CD4-positive, alpha-beta T cell treated with Interleukin-17A for 4 hours (primary cell): ENCODE results near the gene IRAK4.

ENCODE experiments used
- DNase-seq: peaks from one replicate; pipeline ENCODE4 v3.0.0-alpha.2; 2020; ENCODE audit warnings: mixed read lengths

The IRAK4 gene

DNA sequence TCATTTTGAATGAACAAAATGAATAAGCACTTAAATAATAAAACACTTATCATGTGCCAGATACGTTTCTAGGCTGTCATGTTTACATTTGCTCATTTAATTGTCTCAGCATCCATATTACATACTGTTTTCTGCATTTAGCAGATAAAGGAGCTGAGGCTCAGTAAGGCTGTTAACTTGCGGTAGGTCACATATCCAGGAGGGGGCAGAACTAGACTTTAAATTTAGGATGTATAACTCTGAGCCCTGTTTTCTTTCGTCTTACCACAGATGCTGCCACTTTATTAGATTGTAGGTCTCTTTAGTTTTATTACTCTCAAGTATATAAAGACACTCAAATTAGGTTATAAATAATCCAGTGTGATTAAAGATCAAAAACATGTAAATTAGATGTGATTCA, 17.7 kb downstream of the IRAK4 start:
- DNase-seq: peak; percentile 18

DNA sequence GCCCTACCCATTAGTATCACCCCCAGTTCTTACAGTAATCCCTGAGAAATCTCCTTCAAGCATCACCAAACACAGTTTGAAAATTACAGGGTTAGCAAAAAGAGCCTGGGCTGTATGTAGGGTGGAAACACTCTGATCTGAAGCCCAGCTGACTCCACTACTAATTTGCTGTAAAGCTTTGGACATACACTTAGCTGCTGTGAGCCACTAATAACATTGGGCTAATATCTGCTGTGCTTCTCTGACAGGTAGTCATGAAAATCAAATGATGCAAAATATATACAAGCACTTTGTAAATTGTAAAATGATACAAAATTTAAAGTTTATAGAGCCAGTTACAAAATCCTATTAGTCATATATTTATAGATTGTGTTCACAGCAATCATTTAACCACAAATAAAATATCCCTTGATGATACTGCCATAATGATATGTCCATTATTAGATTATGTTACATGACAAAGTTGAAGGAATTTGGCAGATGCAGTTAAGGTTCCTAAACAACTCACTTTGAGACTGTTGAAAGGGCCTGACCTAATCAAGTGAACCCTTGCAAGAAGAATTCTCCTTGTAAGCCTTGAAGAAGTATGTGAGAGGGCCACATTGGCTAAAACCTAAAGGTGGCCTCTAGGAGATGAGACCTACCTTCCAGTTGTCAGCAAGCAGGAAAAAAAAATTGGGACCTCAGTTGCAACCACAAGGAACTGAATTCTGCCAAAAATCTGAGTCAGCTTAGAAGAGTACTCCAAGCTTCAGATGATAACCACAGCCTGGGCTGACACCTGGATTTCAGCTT, 28.3 kb downstream of the IRAK4 start:
- DNase-seq: no peak

DNA sequence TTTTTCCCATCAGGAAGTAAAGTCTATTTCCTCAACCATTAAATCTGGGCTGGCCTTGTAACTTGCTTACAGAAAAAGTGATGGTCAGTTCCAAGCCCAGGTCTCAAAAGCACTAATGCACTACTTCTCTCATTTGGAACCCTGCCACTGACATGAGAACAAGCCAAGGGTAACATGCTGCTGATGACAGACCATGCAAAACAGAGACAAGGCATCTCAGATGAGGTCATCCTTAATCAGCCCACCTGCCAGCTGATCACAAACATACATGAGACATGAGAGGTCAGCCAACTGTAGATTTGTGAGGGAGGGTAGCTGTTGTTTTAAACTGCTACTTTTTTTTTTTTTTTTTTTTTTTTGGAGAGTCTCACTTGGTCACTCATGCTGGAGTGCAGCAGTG, 31.2 kb downstream of the IRAK4 start:
- DNase-seq: no peak

DNA sequence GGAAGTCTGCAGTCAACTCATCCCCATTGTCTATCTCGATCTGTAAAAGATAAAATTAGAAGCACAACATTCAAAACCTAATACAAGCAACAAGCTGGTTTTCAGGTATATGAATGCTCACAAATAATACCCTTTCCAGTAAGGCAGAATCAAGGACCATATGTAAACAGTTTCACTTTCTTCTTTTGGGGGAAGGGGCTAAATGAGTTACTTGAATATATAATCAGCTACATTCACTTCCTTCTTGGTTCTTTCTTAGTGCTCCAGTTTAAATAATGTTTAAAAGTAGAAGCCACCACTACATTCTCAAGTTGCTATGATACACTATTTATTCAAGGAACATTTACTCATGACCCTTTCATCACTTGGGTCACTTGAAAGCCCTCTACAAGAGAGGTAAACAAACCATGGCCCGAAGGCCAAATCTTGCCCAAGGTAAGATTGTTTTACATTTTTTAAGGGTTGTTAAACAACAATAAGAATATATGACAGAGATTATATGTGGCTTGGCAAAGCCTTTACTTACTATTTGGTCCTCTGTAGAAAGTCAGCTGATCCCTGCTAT, 37.0 kb downstream of the IRAK4 start:
- no peak for DNase-seq

DNA sequence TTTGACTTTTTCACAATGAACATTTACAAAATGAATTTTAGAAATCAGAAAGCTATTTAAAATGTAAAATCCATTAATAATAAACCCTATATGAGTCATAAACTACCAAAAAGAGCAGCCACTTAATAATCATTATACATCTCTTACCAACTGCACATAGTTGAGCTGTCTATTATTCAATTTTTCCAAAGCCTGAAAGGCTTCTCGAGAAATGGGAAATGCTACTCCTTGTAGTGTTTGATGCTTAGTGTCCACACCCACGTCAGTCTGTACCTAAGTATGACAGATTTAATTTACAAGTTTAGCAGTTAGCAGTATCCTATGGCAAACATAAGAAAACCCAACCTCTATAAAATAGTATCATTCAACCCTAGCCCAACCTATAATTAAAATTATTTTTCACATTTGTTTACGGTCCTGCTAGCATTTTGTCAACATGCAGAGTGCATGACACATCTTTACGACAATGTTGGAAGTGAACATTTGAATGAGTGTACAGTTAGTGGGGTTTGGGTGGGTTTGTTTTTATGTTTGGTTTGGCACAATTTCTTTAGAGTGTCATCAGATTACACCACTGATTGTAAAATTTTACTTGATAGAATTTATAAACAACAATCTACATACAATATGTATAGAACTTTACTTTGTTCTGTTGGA, 38.9 kb downstream of the IRAK4 start:
- no peak for DNase-seq

DNA sequence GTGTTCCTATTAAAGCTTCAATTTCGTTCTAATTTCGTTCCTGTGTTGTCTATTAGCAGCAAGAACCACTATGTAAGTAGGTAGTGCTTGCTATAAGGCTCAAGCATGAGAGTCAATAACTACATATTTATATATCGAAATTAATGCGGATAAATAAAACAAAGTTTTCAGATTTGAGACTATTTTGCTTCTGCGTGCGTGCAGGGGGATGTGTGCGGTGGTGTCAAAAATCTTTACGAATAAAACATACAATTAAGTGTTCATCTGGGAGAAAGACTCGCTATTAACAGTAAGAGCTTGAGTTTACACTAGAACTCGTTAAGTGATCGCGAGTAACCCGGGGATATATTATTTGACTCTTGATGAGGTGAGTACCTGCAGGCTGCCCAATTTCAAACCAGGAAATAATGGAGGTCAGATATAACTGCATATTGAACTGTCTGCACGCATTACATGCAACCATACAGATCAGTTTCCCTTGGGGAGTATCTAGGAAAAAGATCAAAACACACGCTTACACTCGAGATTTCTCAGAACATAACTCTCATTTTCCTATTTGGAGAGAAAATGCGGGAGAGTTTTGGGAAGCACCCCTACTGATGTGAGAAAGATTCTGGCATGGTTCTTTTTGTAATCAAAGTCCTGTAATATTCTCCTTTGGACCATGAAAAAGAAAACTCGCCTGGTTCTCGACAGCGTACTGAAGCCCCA, 46.6 kb downstream of the IRAK4 start:
- no peak for DNase-seq

DNA sequence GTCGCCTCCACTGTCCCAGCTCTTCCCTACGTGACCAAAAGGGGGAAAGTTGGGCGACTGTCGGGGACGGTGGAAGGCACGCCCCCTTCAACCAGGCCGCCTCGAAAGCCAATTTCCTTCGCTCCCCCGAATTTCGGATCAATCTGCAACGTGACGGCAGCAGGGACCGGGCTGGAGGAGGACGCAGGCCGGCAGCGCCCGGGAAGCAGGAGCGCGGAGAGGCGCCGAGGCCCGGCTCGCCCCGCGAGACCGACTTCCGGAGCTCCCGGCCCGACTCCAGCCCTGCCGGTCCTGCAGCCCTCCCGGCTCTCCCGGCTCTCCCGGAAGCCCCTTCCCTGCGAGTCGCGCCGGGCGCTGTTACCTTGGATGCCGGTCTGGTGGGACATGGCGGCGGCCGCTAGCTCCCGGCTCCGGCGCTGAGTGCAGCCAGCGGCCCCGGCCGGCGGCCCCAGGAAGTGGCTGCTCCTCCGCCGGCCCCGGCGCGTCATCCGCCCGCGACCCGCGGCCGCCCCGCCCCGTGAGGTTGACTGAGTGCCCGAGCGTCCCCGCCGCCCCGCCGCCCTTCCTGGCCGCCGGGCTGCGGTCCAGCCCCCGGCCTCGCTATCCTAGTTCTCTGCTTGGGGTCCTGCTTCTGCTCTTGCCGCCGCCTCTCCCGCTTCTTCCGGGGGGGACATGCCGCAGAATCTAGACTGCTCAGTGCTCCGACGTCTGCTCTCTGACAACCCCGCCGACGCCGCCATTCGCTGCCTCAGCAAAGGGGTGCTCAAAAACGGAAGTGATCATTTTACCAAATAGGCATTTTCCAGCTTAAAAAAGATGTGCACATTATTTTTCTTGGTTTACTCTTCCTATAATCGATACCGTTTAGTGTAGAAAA, 47.3 kb downstream of the IRAK4 start, which contains the start of gene TWF1:
Gene TWF1, minus strand, starts transcription at position 458 of the 877 bp plus-strand sequence. Its CDS starts 72 bp downstream, at position 386.
- peak; percentile 87 for DNase-seq

DNA sequence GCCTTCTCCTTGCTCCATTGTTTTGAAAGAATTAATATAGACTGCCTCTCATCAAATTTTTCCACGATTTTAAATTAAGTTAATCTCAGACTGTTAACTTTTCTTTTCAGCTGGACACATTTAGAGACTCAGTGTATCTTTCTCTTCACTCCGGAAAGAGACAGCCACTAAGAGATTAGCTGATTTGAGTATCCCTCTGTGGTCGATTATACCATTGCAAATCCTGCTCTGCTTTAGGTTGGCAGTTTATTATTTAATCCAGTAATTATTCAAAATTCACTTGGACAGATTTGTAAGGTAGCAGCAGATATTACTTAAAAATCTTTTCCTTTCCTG, 48.0 kb downstream of the IRAK4 start:
- DNase-seq: no peak

DNA sequence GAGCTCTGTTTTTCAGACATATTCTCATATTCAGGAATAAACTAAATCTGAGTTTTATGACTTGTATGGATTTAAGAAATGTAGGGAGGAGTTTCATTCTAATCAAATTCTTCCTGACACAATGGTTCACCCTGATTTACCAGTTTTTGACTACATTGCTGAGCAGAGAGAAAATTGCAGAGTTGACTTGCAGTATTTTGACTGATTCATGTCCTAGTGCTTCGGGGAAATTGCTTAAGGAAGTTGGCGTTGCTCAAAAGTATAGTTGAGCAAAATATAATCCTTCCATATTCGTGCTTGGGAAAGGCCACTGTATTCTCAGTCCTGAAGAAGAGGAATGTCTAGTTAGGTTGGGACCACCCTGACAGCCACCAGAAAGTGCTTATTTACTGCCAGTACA, 48.6 kb downstream of the IRAK4 start:
- DNase-seq: no peak

DNA sequence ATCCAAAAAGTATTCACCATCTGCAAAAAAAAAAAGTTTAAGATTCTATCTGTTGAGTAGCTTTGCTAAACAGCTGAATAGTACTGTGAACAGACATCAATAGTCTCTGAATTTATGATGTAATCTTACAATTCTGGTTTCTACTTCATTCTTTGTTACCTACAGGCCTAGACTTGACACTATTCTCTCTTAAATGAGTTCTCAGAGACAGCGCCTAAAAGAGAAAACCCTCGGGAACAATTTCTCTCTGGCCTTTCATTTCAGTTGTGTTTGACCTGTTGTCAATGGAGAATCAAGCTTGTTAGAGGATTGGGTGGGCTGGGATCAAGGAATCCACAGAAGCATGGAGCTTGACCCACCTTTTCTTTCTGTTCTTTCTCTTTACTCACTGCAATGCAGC, 53.3 kb downstream of the IRAK4 start:
- DNase-seq: no peak

DNA sequence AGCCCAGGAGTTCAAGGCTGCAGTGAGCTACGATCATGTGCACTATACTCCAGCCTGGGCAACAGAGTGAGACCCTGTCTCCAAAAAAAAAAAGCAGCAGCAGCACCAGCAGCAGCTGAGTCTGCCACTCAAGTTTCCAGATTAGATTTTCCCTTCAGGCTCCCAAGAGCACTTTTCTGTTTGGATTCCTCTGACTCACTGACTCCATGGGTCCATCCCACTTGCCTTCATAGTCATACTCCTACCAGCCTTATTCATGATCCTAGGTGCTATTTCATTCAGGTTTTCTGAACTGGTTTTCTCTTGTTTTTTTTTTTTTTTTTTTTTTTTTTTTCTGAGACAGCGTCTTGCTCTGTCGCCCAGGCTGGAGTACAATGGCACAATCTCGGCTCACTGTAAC, 54.2 kb downstream of the IRAK4 start:
- DNase-seq: no peak

DNA sequence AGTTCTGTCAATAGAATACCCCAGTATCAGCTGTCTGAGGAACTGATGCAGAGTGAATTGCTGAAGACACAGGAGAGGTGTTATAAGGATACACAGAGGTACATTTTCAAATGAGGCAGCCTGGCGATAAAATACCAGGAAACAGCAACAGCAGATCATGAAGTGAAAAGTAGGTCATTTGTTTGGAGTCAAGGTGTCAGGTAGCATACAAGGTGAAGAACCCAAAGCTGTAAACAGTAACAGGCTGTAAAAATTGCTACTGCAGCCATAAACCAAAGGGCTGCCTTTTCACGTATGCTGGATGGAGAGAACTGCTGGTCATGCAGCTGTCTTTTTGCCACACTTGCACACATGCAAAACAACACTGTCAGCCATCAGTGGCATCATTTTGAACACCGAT, 56.7 kb downstream of the IRAK4 start:
- DNase-seq: no peak

DNA sequence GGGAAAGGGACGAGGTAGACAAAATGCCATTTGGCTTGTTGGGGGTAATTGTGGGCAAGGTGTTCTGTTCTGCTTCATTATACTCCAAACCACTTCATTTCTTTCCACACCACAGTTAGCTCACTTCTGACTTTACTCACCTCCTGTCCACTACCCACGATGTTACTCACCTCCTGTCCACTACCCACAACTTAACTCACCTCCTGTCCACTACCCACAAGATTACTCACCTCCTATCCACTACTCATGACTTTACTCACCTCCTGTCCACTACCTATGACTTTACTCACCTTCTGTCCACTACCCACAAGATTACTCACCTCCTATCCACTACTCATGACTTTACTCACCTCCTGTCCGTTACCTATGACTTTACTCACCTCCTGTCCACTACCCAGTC, 57.4 kb downstream of the IRAK4 start:
- DNase-seq: no peak

DNA sequence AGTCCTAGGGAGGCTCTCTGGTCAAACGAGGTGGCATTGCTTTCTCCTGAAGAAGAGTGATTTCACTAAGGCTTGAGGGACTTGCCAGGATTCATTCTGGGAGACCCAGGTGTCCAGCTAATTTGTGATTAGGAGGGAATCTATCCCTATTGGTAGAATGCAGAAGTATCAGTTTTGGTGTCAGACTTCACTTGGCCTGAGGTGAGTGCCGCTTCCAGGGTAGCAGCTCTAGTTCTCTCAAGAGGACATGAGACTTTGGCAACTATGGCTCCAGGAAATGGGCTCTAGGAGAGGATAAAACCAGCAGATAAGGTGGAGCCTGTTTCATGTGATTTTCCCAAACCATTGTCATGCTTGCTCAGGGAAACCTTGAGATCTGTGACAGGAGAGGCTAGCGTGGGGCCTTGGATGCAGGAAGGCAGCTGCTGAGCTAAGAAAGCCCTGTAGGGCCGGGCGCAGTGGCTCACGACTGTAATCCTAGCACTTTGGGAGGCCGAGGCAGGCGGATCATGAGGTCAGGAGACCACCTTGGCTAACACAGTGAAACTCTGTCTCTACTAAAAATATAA, 65.5 kb downstream of the IRAK4 start:
- DNase-seq: no peak

DNA sequence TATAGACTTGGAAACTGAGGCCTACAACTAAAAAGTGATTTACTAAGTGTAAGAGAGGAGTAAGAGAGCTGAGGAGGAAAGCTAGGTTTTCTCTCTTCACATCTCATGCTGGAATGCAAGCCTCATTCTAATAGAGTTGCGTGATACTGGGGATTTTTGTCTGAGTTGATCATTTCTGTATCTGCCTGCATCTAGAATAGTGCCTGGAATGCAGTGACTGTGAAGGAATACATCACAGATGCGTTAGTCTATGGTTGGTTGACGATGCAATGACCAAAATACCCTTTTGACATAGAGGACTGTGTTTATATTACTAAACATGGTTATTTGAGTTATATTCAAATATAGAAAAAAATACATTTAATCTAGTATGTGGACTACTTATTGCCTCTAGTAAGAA, 67.9 kb downstream of the IRAK4 start:
- no peak for DNase-seq

DNA sequence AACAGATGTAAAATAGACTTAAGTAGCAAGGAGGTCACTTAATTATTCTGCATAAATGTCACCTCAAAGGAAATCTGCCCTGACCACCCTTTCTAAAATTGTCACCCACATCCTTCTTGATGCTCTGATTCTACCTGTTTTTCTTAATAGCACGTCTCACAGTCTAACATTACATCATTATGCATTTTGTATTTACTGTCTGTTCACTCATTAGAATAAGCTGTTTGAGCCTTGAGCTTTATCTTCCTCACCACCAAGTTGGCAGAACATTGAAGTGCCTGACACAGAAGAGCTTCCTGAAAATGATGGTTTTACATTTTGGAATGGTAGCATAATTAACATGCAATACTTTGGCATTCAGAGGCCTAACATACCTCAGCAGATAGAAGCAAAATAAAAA, 68.3 kb downstream of the IRAK4 start:
- no peak for DNase-seq

DNA sequence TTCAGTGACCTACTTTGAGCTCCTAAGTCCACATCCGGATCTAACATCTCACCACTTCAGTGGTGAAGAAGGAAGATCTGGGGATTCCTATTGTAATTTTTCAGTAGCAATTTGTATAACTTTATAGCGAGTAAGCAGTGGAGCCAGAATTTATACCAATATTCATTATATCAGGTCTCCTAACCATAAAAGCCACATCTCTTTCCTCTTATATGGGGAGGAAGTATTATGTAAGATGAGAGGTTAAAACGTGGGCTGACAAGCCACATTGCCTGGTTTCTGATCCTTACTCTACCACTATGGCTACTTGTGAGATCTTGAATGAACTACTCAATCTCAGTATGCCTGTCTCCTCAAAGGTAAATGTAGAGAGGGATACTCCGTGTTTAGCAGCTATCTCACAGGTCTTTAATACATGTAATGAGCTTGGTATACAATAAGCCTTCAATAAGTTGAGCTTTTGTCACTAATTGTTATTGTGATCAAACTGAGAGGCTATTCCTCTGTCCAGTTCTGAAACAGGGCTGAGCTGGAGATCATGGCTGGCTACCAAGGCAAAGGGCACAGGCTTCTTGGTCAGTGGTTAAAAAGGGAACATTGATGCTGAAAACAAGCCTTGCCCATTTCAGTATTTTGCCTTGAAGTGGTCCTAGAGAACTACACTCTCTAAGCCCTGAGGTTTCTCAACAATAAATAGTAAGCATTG, 73.9 kb downstream of the IRAK4 start:
- peak; percentile 10 for DNase-seq

DNA sequence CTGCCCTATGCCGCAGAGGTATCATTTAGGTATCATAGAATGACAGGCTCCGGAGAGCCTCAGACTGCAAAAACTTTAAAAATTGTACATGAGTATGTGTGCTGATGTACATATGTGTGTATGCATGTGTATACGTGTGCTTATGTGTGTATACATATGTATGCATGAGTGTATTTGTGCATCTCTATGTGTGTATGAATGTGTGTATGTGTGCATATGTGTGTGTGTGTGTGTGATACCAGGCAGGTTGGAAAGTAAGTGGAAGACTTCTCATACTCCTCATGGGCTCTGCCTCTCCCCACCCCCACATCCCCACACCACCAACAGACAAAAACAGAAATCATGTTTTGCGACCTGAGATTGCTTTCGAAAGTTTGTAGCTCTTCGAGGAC, 76.5 kb downstream of the IRAK4 start:
- DNase-seq: no peak

DNA sequence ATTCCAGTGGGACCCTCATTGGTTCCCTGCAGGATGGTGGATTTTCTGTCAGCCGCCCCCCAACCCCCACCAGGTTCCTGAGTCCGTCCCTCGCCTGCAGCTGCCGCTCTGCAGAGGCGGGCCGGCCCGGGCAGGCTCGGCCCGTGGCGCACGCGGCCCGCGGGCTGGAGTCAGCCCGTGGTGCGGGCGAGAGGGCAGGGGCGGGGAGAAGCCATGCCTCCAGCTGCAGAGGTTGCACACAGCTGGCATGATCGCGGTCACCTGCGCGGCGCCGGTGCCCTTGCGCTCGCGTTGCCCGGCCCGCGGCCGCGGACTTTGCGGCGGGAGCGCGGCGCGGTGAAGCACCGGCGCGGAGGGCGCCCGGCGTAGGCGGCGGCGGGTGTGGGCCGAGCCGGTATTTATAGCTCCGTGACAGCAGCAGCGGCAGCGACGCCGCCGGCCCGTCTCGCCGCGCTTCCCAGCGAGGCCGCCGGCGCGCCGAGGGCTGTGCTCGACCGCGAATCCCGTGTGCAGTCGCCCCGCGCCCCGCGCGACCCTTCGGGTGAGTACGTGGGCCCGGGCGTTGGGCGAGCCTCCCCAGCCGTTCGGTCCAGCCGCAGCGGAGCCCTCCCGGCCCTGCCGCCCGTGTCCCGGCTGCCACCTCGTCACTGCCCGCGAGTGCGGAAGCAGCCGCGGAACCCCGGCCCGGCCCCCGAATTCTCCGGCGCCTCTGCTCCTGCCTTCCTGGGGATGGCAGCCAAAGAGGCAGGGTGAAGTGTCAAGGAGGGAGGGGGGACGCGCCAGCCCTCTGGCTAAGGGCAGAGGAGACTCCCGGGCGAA, 77.1 kb downstream of the IRAK4 start, which contains the start of gene TMEM117:
Gene TMEM117, plus strand, starts transcription at position 426 of the 819 bp plus-strand sequence.
- peak; percentile 76 for DNase-seq

DNA sequence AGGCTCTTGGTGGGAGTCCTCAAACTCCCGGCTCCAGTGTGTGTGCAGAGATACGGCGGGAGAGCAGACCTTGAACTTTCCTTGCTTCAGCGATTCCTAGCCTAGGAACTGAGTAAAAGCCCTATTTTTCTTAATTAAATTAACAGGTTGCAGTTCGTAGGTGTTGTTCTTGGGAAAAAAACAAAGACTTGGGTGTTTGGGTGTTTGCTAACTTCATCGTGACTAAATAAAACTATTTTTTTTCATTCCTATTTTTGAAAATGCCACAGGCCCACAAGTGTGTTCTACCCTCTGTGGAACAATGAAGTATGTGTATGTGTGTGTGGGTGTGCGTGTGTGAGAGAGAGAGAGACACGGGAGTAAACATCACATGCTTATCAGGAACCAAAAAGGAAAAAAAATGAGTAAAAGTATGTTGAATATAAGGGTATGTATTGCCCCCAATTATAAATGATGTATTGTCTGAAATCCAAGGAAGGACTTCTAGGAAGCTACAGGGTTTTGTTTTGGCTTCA, 77.8 kb downstream of the IRAK4 start:
- peak; percentile 34 for DNase-seq
